ENCODE data around the gene PDLIM5. TPM values are rescaled to one million over a fixed set of nuclear protein-coding genes. Genes with fewer than 3 reads are reported as not detected.

PDLIM5 gene
- total RNA-seq, 1 experiment from 2014 or later: 44.7 TPM

GRCh38 chr4:94635177-94635576 lies 183.4 kb downstream of the PDLIM5 start:
- TF ChIP-seq SIN3A (IDR thresholded peaks at IDR 0.05; ENCODE audit: borderline replicate concordance, insufficient read depth, low read depth, low read length) (no peak), CTCF (IDR thresholded peaks at IDR 0.05) (no peak)
- no peaks in the 10 kb centered on the region for H3K36me3 ChIP-seq (ENCODE audit: control insufficient read depth, insufficient read depth, low read length)
- in situ Hi-C loops (cut with HindIII; ENCODE audit: low pct_unique_long_range_greater_than_20kb, low sequenced_read_pairs): no loop called here
- ChIA-PET POLR2A (no interaction called here), CTCF (no interaction called here)
- intact Hi-C loops (cut with micrococcal nuclease; ENCODE audit: unreplicated experiment): no loop called here
- no peaks in the 10 kb centered on the region for H3K27me3 ChIP-seq (ENCODE audit: control insufficient read depth, insufficient read depth, low read length)
- H3K9me3 ChIP-seq (ENCODE audit: control insufficient read depth, insufficient read depth, low read depth, low read length): no peaks in the 10 kb centered on the region
- no TSS peak for BruUV-seq (replicated peaks)
- no peak overlapping the region for H3K27ac ChIP-seq (ENCODE audit: low read length)
- H3K4me1 ChIP-seq (ENCODE audit: control insufficient read depth, insufficient read depth, low read length): no peaks in the 10 kb centered on the region
- no peak for DNase-seq (ENCODE audit: low read depth, low spot score)
- no peak for ATAC-seq
- H3K4me3 ChIP-seq (ENCODE audit: low read depth in 2 of 2, low read length in 2 of 2): no peak overlapping the region

- CTCF ChIA-PET: no interaction called here
- BruUV-seq (replicated peaks): no TSS peak
- Histone ChIP-seq H3K27ac (ENCODE audit: low read length) (no peak overlapping the region), H3K36me3 (ENCODE audit: control insufficient read depth, insufficient read depth, low read length) (no peaks in the 10 kb centered on the region), H3K4me1 (ENCODE audit: control insufficient read depth, insufficient read depth, low read length) (no peaks in the 10 kb centered on the region), H3K27me3 (ENCODE audit: control insufficient read depth, insufficient read depth, low read length) (no peaks in the 10 kb centered on the region), H3K4me3 (ENCODE audit: low read depth in 2 of 2, low read length in 2 of 2) (no peak overlapping the region), H3K9me3 (ENCODE audit: control insufficient read depth, insufficient read depth, low read depth, low read length) (no peaks in the 10 kb centered on the region)
- no peak for TF ChIP-seq POLR2AphosphoS5 (IDR thresholded peaks at IDR 0.05; ENCODE audit: low read depth, low read length)
- no peak for TF ChIP-seq CTCF (IDR thresholded peaks at IDR 0.05)
- no peak for TF ChIP-seq REST (IDR thresholded peaks at IDR 0.05; ENCODE audit: insufficient read depth in 1 of 2, low read depth in 2 of 2, low read length in 1 of 2)
- TF ChIP-seq TCF7L2 (IDR thresholded peaks at IDR 0.05; ENCODE audit: low read depth, low read length): no peak
- no peak for TF ChIP-seq SIN3A (IDR thresholded peaks at IDR 0.05; ENCODE audit: borderline replicate concordance, insufficient read depth, low read depth, low read length)
- ATAC-seq (no peak), DNase-seq (ENCODE audit: low read depth, low spot score) (no peak)
- intact Hi-C loops (cut with micrococcal nuclease; ENCODE audit: unreplicated experiment) (no loop called here), in situ Hi-C loops (cut with HindIII; ENCODE audit: low pct_unique_long_range_greater_than_20kb, low sequenced_read_pairs) (no loop called here)
- POLR2A ChIA-PET: no interaction called here
These were observed 184.3 kb downstream of the PDLIM5 start for GRCh38 chr4:94636004-94636403.

- H3K27ac ChIP-seq (ENCODE audit: low read length): no peak overlapping the region
- no peak for TF ChIP-seq REST (IDR thresholded peaks at IDR 0.05; ENCODE audit: insufficient read depth in 1 of 2, low read depth in 2 of 2, low read length in 1 of 2)
- TF ChIP-seq SIN3A (IDR thresholded peaks at IDR 0.05; ENCODE audit: borderline replicate concordance, insufficient read depth, low read depth, low read length): no peak
- no peak for TF ChIP-seq TCF7L2 (IDR thresholded peaks at IDR 0.05; ENCODE audit: low read depth, low read length)
- TF ChIP-seq CTCF (IDR thresholded peaks at IDR 0.05): no peak
- no peak for TF ChIP-seq POLR2AphosphoS5 (IDR thresholded peaks at IDR 0.05; ENCODE audit: low read depth, low read length)
- ATAC-seq (no peak), DNase-seq (ENCODE audit: low read depth, low spot score) (no peak)
- H3K36me3 ChIP-seq (ENCODE audit: control insufficient read depth, insufficient read depth, low read length): no peaks in the 10 kb centered on the region
- BruUV-seq (replicated peaks): TSS peak; percentile 15
- in situ Hi-C loops (cut with HindIII; ENCODE audit: low pct_unique_long_range_greater_than_20kb, low sequenced_read_pairs): no loop called here
- H3K9me3 ChIP-seq (ENCODE audit: control insufficient read depth, insufficient read depth, low read depth, low read length): no peaks in the 10 kb centered on the region
- no peaks in the 10 kb centered on the region for H3K27me3 ChIP-seq (ENCODE audit: control insufficient read depth, insufficient read depth, low read length)
- no peak overlapping the region for H3K4me3 ChIP-seq (ENCODE audit: low read depth in 2 of 2, low read length in 2 of 2)
- CTCF ChIA-PET: no interaction called here
- POLR2A ChIA-PET: no interaction called here
- no peaks in the 10 kb centered on the region for H3K4me1 ChIP-seq (ENCODE audit: control insufficient read depth, insufficient read depth, low read length)
- intact Hi-C loops (cut with micrococcal nuclease; ENCODE audit: unreplicated experiment): no loop called here
These were observed 187.6 kb downstream of the PDLIM5 start for GRCh38 chr4:94639298-94639697.
